ENCODE measurements around the gene CHST9. TPM values are rescaled to one million over a fixed set of nuclear protein-coding genes. Genes with fewer than 3 reads are reported as not detected.
"Not testable (repeated sequence)": the region's sequence is repeated elsewhere in the genome, so short reads cannot be mapped to it uniquely, and the experiment has no call there.

Gene CHST9, protein sequence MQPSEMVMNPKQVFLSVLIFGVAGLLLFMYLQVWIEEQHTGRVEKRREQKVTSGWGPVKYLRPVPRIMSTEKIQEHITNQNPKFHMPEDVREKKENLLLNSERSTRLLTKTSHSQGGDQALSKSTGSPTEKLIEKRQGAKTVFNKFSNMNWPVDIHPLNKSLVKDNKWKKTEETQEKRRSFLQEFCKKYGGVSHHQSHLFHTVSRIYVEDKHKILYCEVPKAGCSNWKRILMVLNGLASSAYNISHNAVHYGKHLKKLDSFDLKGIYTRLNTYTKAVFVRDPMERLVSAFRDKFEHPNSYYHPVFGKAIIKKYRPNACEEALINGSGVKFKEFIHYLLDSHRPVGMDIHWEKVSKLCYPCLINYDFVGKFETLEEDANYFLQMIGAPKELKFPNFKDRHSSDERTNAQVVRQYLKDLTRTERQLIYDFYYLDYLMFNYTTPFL
- under 1 TPM in 10 of 12 donors, not detected in 2; 0.08 to 0.54 (median 0.31) TPM for polyA plus RNA-seq (ENCODE audit: insufficient read length in 12 of 12)
- long read RNA-seq, donor 1 = 0 reads
- long read RNA-seq, donor 2, partial matches to known transcripts = 0 of 1 reads
- long read RNA-seq, donor 2, other reads (novel, unspliced or antisense) = 0 of 1 reads
- long read RNA-seq, donor 3 = 0 reads
- long read RNA-seq, donor 4 = 0 reads
- long read RNA-seq, donor 5, full-length matches to known transcripts = 1 of 1 reads
- long read RNA-seq, donor 5, partial matches to known transcripts = 0 of 1 reads
- long read RNA-seq, donor 5, other reads (novel, unspliced or antisense) = 0 of 1 reads
- long read RNA-seq, donor 6 = 0 reads
- long read RNA-seq, donor 7 = 0 reads
- long read RNA-seq, donor 8 = 0 reads
- long read RNA-seq, donor 9 = 0 reads
- long read RNA-seq, donor 10 = 0 reads
- long read RNA-seq, donor 11 = 0 reads

DNA sequence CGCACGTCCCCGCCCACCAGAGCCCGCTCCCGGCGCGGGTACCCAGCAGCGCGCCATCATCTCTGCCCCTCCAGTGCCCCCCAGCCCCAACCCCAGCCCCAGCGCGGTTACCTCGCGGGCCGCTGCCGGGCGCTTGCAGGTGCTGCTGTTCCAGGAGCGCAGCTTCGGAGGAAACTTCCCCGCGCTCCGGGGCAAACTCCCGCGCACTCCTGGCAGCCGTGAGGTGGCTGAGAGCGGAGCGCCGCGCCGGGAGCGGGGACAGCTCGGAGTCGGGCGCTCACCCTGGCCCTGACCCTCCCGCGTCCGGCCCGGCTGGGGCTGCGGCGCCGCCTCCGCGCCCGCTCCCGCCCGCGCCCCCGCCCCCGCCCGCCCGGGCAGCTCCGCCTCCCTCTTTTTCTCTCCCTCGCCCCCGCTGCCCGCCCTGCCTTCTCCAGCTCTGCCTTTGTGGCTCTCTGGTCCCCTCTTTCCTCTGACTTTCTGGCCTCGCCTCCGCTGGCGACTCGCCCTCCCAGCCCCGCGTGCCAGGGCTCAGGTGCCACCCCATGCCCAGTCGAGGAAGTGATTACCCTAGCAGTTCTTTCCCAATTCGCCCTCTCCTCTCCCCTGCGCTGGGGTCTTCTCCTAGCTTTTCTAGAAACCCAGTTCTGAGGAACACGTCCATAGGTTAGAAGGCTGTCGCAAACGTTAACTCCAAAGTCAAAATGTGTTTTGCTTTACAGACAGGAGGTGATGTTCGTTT lies at the start of gene CHST9:
Gene CHST9 (minus strand): TSS at position 284 of the 739 bp plus-strand sequence. CDS start 42,499 bp downstream, outside the sequence.
- no peak for DNase-seq

DNA sequence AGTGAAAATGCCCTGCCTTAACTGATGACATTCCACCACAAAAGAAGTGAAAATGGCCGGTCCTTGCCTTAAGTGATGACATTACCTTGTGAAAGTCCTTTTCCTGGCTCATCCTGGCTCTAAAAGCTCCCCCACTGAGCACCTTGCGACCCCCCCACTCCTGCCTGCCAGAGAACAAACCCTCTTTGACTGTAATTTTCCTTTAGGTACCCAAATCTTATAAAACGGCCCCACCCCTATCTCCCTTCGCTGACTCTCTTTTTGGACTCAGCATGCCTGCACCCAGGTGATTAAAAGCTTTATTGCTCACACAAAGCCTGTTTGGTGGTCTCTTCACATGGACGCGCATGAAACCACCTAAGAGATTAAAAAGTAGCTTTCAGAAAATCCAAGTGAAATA lies 47.2 kb upstream of the CHST9 start:
- DNase-seq = not testable (repeated sequence)

DNA sequence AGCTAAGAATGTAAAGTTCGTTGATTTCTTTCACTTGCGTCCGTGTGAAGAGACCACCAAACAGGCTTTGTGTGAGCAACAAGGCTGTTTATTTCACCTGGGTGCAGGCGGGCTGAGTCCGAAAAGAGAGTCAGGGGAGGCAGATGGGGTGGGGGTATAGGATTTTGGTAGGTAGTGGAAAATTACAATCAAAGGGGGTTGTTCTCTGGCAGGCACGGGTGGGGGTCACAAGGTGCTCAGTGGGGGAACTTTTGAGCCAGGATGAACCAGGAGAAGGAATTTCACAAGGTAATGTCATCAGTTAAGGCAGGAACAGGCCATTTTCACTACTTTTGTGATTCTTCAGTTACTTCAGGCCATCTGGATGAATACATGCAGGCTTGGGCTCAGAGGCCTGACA lies 46.6 kb upstream of the CHST9 start:
- DNase-seq = not testable (repeated sequence)

DNA sequence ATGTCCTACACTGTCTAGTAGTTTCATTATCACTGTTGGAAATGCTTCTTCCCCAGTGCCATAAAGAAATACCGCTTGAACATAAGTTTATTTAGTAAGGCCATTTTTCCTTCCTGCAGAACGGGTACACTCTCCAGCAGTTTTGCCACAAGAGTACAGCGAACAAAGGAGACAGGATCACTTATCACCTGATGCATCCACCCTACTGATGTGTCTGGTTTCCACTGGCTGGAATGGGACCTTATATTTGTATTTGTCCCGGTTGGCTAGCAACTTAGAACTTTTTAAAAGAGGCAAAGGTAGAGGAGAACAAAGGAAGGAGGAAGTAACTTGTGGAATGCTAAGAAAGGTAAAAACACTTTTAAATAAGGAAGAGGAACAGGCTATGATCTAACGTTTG lies 46.1 kb upstream of the CHST9 start:
- not testable (repeated sequence) for DNase-seq

DNA sequence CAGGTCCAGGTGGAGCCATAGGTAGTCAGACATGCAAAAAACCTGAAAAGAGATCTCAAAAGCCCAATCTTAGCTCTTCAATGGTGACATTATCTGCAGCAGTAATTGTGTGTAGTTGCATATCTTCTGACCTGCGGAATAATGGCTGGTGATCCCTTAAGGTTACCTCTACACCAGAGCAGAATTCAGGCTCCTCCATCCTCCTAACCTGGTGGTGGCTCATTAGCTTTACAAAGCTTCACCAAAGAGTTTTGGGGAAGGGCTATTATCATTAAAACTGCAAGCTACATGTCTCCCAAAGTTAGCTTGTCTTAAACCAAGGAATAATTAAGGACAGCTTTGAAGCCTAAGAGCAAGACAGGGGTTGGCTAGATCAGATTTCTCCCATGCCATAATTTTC lies 42.6 kb upstream of the CHST9 start:
- DNase-seq = no peak

DNA sequence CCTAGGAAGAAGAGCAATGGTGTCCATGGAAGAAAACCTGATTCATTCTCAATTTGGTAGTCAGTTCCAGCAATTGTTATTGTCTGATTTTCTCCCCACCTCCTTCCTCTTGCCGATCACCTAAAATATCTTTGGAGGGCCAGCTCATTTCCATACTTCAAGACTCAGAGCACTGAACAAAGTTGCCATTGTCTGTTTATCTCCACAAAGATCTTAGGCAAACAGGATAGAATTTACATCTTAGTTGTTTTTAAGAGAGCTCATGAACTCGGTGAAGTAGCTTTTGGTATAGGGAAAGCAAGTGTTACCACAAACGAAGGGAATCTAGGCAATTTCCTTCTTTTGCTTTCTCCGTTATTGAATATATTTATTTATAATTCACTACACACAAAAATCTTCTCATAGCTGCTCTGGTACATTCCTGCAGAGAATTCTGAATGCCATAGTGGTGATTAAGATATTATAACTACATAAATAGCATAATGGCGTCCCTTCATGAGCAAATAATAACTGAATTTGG lies 41.5 kb upstream of the CHST9 start:
- DNase-seq = no peak

DNA sequence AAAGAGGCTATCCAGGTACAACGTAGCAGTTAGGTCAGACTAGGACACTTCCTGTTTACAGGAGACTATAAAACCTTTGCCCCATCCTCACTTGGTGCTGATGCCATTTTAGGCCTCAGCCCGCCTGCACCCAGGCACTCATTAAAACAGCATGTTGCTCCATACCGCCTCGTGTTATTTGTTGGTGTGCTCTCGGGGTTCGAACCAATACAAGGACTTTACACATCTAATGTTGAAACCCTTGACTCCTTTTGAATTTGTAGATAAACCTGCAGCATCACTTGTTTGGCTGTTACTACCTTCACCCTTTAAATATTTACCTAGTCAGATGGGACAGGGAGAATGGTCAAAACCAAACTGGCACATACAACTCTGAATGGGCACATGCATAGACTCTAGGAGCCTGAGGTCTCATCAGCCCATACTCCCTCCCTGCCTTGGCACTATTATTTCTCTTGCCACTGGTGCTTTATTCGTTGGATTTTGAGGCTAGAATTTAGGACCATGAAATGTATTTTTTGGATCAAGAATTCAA lies 40.9 kb upstream of the CHST9 start:
- DNase-seq = no peak

DNA sequence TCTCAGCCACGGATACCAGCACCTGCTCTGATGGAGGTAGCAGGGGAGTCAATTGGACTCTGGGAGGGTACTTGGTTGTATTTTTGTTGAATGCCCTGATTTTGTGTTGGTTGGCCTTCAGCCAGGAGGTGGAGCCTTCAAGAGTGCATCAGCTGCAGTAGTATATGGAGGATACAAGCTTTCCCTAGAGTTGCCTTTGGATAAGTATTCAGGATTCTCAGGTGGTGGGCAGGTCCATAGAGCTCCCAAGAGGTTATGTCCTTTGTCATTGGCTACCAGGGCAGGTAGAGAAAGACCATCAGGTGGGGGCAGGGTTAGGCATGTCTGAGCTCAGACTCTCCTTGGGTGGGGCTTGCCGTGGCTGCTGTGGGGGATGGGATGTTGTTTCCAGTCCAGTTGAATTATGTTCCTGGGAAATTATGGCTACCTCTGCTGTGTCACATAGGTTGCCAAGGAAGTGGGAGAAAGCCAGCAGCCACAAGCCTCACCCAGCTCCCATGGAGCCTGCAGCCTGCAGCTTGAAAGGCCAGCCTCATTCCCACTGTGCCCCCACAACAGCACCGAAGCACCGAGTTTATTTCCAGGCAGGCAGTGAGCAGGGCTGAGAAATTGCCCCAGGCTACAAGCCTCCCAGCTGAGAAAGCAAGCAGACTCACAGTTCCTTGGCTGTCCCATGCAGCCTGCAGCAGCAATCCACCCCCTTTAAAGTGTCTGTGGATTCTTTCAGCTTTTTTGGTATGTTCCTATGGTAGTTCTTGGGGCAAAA lies 38.6 kb upstream of the CHST9 start:
- DNase-seq = no peak

DNA sequence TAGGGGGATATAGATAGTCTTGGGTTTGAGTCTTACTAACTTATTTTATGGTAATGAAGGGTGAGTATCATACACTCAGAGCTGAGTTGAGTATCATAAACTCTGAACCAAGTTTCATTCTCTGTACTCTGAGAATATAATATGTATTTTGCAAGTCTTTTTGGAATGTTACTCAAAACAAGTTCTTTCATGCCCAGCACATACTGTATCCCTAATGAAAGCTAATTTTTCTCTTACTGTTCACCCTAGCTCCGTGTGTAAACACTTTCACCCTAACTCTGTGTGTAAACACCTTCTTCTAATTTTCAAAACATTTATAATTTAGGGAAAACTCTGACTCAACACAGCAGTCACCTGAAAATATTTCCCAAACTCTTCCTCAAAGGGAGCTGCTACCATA lies 29.7 kb upstream of the CHST9 start:
- no peak for DNase-seq

DNA sequence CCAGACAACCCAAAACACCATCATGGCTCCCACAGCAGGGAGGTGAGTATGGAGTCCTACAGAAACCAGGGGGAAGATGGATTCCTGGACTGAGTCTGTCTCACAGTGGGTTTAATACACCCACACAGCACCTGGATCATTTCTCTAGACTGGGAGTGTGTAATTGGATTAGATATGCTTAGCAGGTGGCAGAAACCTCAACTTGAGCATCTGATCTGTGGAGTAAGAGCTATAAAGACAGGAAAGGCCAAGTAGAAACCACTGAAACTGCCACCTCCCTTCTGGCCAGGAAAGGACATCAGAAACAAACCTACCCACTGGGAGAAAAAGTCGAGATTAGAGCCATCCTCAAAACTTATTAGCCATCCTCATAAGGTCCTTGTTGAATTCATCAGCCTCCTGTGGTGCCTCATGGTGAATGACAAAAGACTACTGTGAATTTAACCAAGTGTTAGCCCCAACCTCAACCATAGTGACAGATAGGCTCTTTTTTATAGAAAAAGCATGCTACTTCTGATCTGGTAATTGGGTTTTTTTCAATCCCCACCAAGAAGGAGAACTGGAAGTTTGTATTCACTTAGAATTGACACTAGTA lies 28.1 kb upstream of the CHST9 start:
- no peak for DNase-seq

DNA sequence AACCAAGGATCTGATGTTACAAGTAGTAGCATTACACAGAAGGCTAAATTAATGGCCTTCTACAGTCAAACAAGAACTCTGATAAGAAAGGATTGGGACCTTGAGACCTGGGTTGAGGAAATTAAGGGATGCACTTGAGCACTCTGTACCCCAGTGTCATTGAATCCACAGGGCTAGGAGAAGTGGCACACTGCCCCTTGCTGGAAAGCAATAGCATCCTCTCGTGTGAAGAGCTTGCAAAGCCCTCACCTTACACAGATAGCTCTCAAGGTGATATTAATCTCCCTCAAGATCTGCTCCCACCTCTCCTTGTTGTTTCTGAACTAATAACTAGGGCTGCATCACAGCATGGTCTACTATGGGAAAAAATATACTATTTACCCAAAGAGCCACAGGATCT lies 26.5 kb upstream of the CHST9 start:
- no peak for DNase-seq

DNA sequence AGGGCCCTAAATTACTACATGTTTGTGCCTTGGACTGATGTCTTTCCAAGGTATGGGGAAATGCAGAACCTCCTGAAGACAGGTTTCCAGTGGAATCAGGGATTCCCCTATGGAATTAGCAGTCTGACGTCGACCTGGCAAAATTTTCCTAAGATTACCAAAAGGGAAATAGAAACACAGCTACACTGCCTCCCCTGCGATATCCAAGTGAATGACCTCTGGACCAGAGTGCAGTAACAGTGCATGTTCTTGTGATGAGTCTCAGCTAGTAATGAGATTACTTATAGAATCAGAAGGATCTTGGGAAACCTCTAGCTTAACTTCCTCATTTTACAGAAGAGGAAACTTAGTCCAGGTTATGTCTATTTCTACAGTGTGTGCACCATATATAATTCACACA lies 21.3 kb upstream of the CHST9 start:
- DNase-seq = no peak

DNA sequence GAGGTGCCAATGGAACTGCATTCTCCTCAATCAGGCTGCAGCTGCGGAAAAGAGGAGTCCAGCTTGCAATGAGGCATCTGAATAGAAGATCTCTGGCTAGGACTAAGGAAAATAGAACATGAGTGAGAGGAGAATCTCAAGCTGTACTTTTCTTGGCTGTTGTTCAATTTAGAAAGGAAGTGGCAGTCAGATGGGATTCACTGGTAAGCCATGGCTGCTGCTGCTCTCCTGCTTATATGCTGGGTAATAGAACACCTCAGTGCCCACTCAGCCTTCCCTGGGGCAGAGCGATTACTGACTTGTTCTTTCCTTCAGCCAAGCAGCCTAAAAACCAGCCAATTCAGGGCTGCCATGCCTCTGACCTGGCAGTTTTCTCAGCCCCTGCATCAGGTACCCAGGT lies 17.6 kb upstream of the CHST9 start:
- DNase-seq = no peak

DNA sequence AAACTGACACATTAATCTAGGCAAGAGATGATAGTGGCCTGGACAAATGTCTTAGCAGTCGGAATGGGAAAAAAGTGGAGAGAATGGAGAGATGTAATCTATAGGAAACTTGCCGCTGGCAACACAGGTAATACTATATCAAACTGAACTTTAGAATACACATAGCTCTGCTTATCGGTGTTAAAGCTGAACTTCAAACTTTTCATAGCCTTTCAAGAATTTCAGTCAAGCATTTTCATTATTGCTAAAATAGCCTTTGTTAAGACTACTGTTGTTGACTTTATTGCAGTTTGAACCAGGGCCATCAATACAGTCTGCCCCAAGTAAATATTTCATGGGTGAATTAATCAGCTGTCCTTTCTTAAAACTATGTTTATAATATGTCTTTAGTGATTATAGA lies 12.9 kb upstream of the CHST9 start:
- no peak for DNase-seq

DNA sequence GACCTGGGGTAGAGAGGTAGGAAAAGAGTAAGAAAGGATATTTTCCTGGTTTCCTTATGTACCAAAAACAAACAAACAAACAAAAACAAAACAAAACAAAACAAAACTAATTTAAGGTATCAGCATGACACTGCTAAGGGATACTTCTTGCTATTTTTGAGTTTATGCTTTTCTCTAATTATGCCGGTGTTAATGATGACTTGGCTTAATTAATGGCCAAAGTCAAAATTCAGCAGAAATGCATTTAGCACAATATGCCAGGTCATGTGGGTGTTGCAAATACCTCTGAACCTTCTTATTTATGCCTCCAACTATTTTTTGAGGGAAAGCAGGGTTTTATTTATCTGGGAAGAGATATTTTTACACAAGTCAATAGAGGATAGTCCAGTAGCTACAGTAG lies 3.2 kb upstream of the CHST9 start:
- no peak for DNase-seq

DNA sequence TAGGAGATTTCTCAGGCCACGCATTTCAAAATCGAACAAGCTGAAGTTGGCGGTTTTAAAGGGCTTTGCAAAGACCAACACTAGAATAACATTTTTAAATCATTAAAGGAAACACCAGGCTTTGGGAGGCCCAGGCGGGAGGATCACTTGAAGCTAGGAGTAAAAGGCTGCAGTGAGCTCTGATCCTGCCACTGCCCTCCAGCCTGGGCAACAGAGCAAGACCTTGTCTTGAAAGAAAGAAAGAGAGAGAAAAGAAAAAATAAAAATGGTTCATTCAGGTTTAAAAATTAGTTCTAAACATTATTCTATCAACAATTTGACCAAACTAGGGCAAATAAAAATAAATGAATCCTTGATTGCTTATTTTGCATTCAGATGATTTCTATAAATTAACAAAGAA lies 789 bp upstream of the CHST9 start:
- no peak for DNase-seq

DNA sequence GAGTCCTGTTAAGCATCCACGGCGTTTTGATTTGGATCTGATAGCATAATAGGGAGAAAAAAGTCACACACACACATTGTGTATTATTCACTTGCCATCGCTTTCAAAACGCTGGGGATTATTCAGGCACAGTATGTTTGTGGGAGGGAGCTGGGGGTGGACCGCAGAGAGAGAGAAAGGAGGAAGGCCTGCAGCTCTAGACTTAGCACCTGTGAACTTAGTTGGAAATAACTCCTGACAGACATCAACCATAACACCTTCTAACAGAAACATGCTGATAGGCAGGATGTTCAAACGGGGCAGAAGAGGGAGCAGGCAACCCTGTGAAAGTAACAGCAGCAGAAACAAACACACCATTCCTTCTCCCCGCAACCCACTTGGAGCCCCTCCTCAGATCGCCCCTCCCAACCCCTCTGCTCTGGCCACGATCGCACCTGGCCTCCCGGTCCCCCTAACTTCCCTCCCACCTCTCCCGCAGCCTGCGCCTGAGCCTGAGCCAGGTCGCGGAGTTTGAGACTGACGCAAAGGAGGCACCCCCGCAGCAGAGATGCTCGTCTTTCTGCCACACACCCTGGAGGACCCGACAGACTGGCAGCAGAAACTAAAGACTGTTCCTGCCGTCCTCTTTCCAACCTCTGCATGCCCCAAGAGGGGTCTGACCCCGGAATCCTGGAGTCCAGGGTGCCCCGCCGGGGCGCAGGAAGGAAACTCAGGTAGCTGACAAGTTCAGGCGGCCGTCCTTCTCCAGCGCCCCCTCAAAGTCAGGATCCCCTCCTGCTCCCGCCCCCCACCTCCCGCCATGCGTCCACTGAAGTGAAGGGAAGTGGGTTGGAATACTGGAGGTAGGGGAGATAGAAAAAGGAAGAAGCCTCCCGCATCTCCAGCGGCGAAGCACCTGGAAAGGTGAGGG lies 738 bp downstream of the CHST9 start:
- DNase-seq = no peak

DNA sequence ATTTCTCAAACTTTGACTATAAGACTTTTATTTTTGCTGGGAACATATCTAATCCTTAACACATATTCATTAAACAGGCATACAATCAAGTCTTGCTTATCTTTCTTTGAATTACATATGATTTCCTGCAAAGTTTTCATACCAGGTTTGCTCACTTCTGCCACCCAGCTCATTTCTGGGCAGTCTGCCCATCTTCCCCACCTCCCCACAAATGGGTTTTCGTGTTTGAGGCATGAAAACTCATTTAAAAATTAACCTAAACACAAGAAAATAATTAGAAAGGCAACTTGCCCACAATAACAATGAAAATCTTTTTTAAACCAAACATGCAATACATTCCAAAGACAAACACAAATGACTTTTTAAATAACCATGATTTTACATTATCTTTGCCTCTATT lies 3.4 kb downstream of the CHST9 start:
- no peak for DNase-seq

DNA sequence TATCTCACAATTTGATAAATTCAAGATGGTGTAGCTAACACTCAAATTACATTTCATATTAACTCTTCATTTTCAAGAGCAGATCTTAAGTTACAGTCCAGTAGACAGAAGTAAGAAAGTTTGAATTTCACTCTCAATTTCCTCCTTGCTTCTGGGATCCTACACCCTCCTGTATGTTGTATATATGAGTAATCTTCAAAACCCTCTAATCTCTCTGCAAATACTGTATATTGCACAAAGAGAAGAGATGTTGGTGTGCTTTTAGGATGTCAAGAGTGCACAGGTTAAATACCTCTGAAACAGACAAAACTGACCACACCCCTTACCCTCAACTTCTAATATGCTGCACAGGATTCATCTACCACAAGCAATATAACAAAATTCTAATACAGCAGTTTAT lies 6.7 kb downstream of the CHST9 start:
- no peak for DNase-seq

Measured in muscle of arm (tissue), 14 donors.